ENCODE results near the gene HHIPL1. TPM values are rescaled to one million over a fixed set of nuclear protein-coding genes. Genes with fewer than 3 reads are reported as not detected.
A peak's percentile ranks its signal among the peaks of the same experiment; 100 is the strongest.

Gene HHIPL1
- total RNA-seq, 1 donor from 2014 or later, result 11.9 TPM

GRCh38 chr14:99722741-99723140 is 77.8 kb downstream of the HHIPL1 start:
- intact Hi-C loops (cut with DNase I), result no loop called here
- no peaks in the 10 kb centered on the region for H3K4me1 ChIP-seq
- H3K4me3 ChIP-seq, result no peak overlapping the region
- no peak for TF ChIP-seq CTCF (IDR thresholded peaks at IDR 0.05)
- H3K27ac ChIP-seq, result no peak overlapping the region
- no peaks in the 10 kb centered on the region for H3K36me3 ChIP-seq
- no peaks in the 10 kb centered on the region for H3K9me3 ChIP-seq
- H3K27me3 ChIP-seq, result no peaks in the 10 kb centered on the region
- DNase-seq (ENCODE audit: low spot score in 2 of 2), result no peak

GRCh38 chr14:99724196-99724891 is 79.4 kb downstream of the HHIPL1 start:
- TF ChIP-seq CTCF (IDR thresholded peaks at IDR 0.05), result no peak

GRCh38 chr14:99724939-99725773 is 80.2 kb downstream of the HHIPL1 start:
- intact Hi-C loops (cut with DNase I), result no loop called here
- Histone ChIP-seq H3K36me3 (no peaks in the 10 kb centered on the region), H3K9me3 (no peaks in the 10 kb centered on the region), H3K4me3 (no peak overlapping the region), H3K4me1 (no peaks in the 10 kb centered on the region), H3K27me3 (no peaks in the 10 kb centered on the region), H3K27ac (no peak overlapping the region)
- TF ChIP-seq CTCF (IDR thresholded peaks at IDR 0.05), result no peak
- DNase-seq (ENCODE audit: low spot score in 2 of 2), result peak in 1 of 2 donors; percentile 58

More at GRCh38 chr14:99724196-99724891, 79.4 kb downstream of the HHIPL1 start:
- no peaks in the 10 kb centered on the region for H3K36me3 ChIP-seq
- no peaks in the 10 kb centered on the region for H3K4me1 ChIP-seq
- no peaks in the 10 kb centered on the region for H3K9me3 ChIP-seq
- H3K27ac ChIP-seq, result no peak overlapping the region
- H3K4me3 ChIP-seq, result no peak overlapping the region
- no peak for DNase-seq (ENCODE audit: low spot score in 2 of 2)
- intact Hi-C loops (cut with DNase I), result no loop called here
- H3K27me3 ChIP-seq, result no peaks in the 10 kb centered on the region

- Histone ChIP-seq H3K27ac (no peak overlapping the region), H3K4me3 (no peak overlapping the region), H3K4me1 (peaks cover 3 to 6% of the 10 kb centered on the region in 2 donors), H3K36me3 (no peaks in the 10 kb centered on the region), H3K9me3 (no peaks in the 10 kb centered on the region), H3K27me3 (no peaks in the 10 kb centered on the region)
- intact Hi-C loops (cut with DNase I), result no loop called here
- TF ChIP-seq CTCF (IDR thresholded peaks at IDR 0.05), result no peak
- DNase-seq (ENCODE audit: low spot score in 2 of 2), result peak in 1 of 2 donors; percentile 52
Observed at GRCh38 chr14:99725774-99726537, 81.0 kb downstream of the HHIPL1 start.

- intact Hi-C loops (cut with DNase I), result no loop called here
- Histone ChIP-seq H3K27ac (no peak overlapping the region), H3K4me3 (no peak overlapping the region), H3K9me3 (no peaks in the 10 kb centered on the region), H3K4me1 (peaks cover 3 to 13% of the 10 kb centered on the region in 2 donors), H3K36me3 (no peaks in the 10 kb centered on the region), H3K27me3 (no peaks in the 10 kb centered on the region)
- no peak for DNase-seq (ENCODE audit: low spot score in 2 of 2)
- TF ChIP-seq CTCF (IDR thresholded peaks at IDR 0.05), result no peak
Observed at GRCh38 chr14:99726538-99727095, 81.7 kb downstream of the HHIPL1 start.

Measured in ascending aorta (tissue), 2 donors.